K562 (cell line): ENCODE data around the gene RAB4B. TPM values are rescaled to one million over a fixed set of nuclear protein-coding genes. Genes with fewer than 3 reads are reported as not detected.
A peak's percentile ranks its signal among the peaks of the same experiment; 100 is the strongest.

ENCODE experiments used
- BRCA1 ChIP-seq, 2 experiments: fragments of 450-650 bp in 1 of 2; sonication (generic) in 1 of 2; formaldehyde crosslinking in 1 of 2; IDR thresholded peaks; 2 replicates each; pipeline versions ENCODE4 v1.5.0 to v1.6.1; 2017 to 2020; ENCODE audit warnings: mild to moderate bottlenecking in 1 of 2, missing genetic modification reagents in 1 of 2
- CBX1 ChIP-seq: sonication (generic); IDR thresholded peaks from 2 replicates; pipeline ENCODE4 v1.6.1; 2016; ENCODE audit warnings: antibody characterized with exemption, low read depth, mild to moderate bottlenecking
- CHD1 ChIP-seq: fragments of 200-600 bp; sonication (generic); IDR thresholded peaks from one replicate; pipeline ENCODE4 v1.6.1; 2012; ENCODE audit warnings: mild to moderate bottlenecking, moderate library complexity, low read length, inconsistent platforms
- CTCFL ChIP-seq: IDR thresholded peaks from 2 replicates; pipeline ENCODE4 v1.6.1; 2011; ENCODE audit warnings: borderline replicate concordance, low read depth, mild to moderate bottlenecking, moderate library complexity, low read length; ENCODE audit not compliant: insufficient read depth, poor library complexity, severe bottlenecking
- E2F8 ChIP-seq: fragments of 450-650 bp; IDR thresholded peaks from 2 replicates; pipeline ENCODE4 v1.7.1; 2018; ENCODE audit warnings: mild to moderate bottlenecking, low read depth; ENCODE audit not compliant: partially characterized antibody
- KAT7 ChIP-seq: sonication (generic); formaldehyde crosslinking; IDR thresholded peaks from 2 replicates; pipeline ENCODE4 v1.8.0; 2022; ENCODE audit warnings: missing genetic modification reagents, mild to moderate bottlenecking, borderline replicate concordance
- KDM5B ChIP-seq: fragments of 200-600 bp; sonication (generic); IDR thresholded peaks from 2 replicates; pipeline ENCODE4 v1.6.1; 2012; ENCODE audit warnings: low read depth, mild to moderate bottlenecking, moderate library complexity, low read length, control low read depth, inconsistent platforms; ENCODE audit not compliant: insufficient replicate concordance
- KHSRP ChIP-seq: fragments of 450-650 bp; IDR thresholded peaks from 2 replicates; pipeline ENCODE4 v1.6.1; 2017
- L3MBTL2 ChIP-seq: fragments of 450-650 bp; IDR thresholded peaks from 2 replicates; pipeline ENCODE4 v1.6.1; 2016; ENCODE audit warnings: mild to moderate bottlenecking, moderate library complexity
- PATZ1 ChIP-seq: fragments of 250-450 bp; sonication (Bioruptor Pico); IDR thresholded peaks from 2 replicates; pipeline ENCODE4 v1.5.0; 2020; ENCODE audit warnings: mild to moderate bottlenecking, borderline replicate concordance
- POLR2A ChIP-seq: fragments of 450-650 bp; conservative IDR thresholded peaks from 2 replicates; pipeline ENCODE4 v1.6.1; 2016
- RNF2 ChIP-seq: sonication (generic); IDR thresholded peaks from 2 replicates; pipeline ENCODE4 v1.6.1; 2016
- SIN3A ChIP-seq, 2 experiments: fragments of 150-350 bp in 1 of 2; IDR thresholded peaks; 2 replicates each; pipeline ENCODE4 v1.6.1; 2011 to 2016; ENCODE audit warnings: borderline replicate concordance in 2 of 2, low read depth in 2 of 2, low read length in 2 of 2, mild to moderate bottlenecking in 2 of 2, moderate library complexity in 2 of 2; ENCODE audit not compliant: control insufficient read depth in 1 of 2
- SMAD1 ChIP-seq: fragments of 150-350 bp; IDR thresholded peaks from 2 replicates; pipeline ENCODE4 v1.6.1; 2014; ENCODE audit warnings: low read length, low read depth; ENCODE audit not compliant: partially characterized antibody
- TBL1XR1 ChIP-seq, 2 experiments: IDR thresholded peaks; 2 replicates each; pipeline ENCODE4 v1.6.1; 2012; ENCODE audit warnings: improper control_type of control experiment in 2 of 2, low read length in 2 of 2, mild to moderate bottlenecking in 1 of 2
- ZBTB7A ChIP-seq: IDR thresholded peaks from 2 replicates; pipeline ENCODE4 v1.6.1; 2011; ENCODE audit warnings: low read depth, mild to moderate bottlenecking, low read length, moderate library complexity, borderline replicate concordance; ENCODE audit not compliant: control insufficient read depth
- polyA plus RNA-seq, 8 experiments: library from polyadenylated mRNA; depleted of rRNA in 4 of 8; stranded (reverse) in 5 of 8; unstranded in 3 of 8; fragments of >200 nt; fragmentation: Nextera tagmentation in 2 of 8; fragmentation: Illumina TruSeq in 1 of 8; extraction: Ambion mirVana in 2 of 8; extraction: Trizol in 1 of 8; gene quantifications; 2 replicates each; pipeline versions ENCODE4 v1.2.1 to v1.2.3, GENCODE V29; 2011 to 2014; ENCODE audit warnings: inconsistent platforms in 1 of 8, missing spikeins in 1 of 8
- total RNA-seq, 7 experiments: library from RNA; depleted of rRNA in 6 of 7; stranded (reverse); fragments of >200 nt in 6 of 7; fragmentation: Illumina TruSeq in 2 of 7; extraction: Trizol in 2 of 7; gene quantifications; 2 replicates each; pipeline versions ENCODE4 v1.2.1 to v1.2.3, GENCODE V29; 2011 to 2021; ENCODE audit warnings: low replicate concordance in 1 of 7
- TF ChIP-seq, protein P1 (sequence below): sonication (generic); formaldehyde crosslinking; IDR thresholded peaks from 2 replicates; pipeline ENCODE4 v1.8.1; 2023; ENCODE audit warnings: mild to moderate bottlenecking, missing genetic modification reagents

Gene RAB4B
- total and polyA plus RNA-seq, 9 of the 15 experiments (the other 6 are each of a cell fraction or from before 2014, with no cell fraction given) = 0.28 to 20.4 (median 9.0) TPM

- TF ChIP-seq CTCFL = no peak
- peak; percentile 36; the same call in 1 of the 2 replicates for TF ChIP-seq KAT7 (CRISPR knock-in tag)
- peak; percentile 63; the same call in 1 of the 2 replicates for TF ChIP-seq POLR2A
- peak in 1 of 2 experiments; percentile 24; a peak in 1 of 4 replicates for TF ChIP-seq SIN3A (IDR thresholded peaks at IDR 0.05; ENCODE audit: borderline replicate concordance in 2 of 2, control insufficient read depth in 1 of 2, low read depth in 2 of 2, low read length in 2 of 2)
- TF ChIP-seq RNF2 = no peak
- 0 out of 2 replicates have a peak, but pooled peaks have one; percentile 1 for TF ChIP-seq L3MBTL2
- TF ChIP-seq PATZ1 = peak; percentile 30; the same call in 1 of the 2 replicates
- TF ChIP-seq TBL1XR1 (IDR thresholded peaks at IDR 0.05; ENCODE audit: low read length in 2 of 2) = peak in 1 of 2 experiments; percentile 26; a peak in 1 of 4 replicates
- peak; percentile 66 for TF ChIP-seq CHD1
- TF ChIP-seq KDM5B = peak; percentile 54
- TF ChIP-seq CBX1 = no peak
- TF ChIP-seq E2F8 = no peak
- 0 out of 2 replicates have a peak, but pooled peaks have one; percentile 8 for TF ChIP-seq ZBTB7A
- TF ChIP-seq BRCA1 (IDR thresholded peaks at IDR 0.05) = no peak
- TF ChIP-seq BRCA1 (CRISPR knock-in tag; IDR thresholded peaks at IDR 0.05) = no peak
- TF ChIP-seq, protein P1, sequence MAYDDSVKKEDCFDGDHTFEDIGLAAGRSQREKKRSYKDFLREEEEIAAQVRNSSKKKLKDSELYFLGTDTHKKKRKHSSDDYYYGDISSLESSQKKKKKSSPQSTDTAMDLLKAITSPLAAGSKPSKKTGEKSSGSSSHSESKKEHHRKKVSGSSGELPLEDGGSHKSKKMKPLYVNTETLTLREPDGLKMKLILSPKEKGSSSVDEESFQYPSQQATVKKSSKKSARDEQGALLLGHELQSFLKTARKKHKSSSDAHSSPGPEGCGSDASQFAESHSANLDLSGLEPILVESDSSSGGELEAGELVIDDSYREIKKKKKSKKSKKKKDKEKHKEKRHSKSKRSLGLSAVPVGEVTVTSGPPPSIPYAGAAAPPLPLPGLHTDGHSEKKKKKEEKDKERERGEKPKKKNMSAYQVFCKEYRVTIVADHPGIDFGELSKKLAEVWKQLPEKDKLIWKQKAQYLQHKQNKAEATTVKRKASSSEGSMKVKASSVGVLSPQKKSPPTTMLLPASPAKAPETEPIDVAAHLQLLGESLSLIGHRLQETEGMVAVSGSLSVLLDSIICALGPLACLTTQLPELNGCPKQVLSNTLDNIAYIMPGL = peak; percentile 66; the same call in 1 of the 2 replicates
- TF ChIP-seq KHSRP = peak; percentile 44; the same call in 1 of the 2 replicates
- peak; percentile 18 for TF ChIP-seq SMAD1
Measured at GRCh38 chr19:40777645-40777936, 456 bp upstream of the RAB4B start (continued).
